Posterior vena cava (tissue), 2 donors: ENCODE data around the gene BDKRB2. TPM values are rescaled to one million over a fixed set of nuclear protein-coding genes. Genes with fewer than 3 reads are reported as not detected.

Experiments
- DNase-seq: peaks from one replicate; pipeline ENCODE4 v3.0.0-alpha.2; 2020; ENCODE audit warnings: low spot score
- intact Hi-C, 2 donors: fragments of 100-400 bp; cut with DNase I; formaldehyde crosslinking; loops; one replicate each; pipeline versions ENCODE4 v1.14.1 to v1.14.2; 2022 to 2023
- total RNA-seq, 2 donors: library from RNA; stranded (reverse); fragmentation: NEBNext Ultra II Directional; extraction: Animal tissue kit (Norgen Biotek cat#: 25700); gene quantifications; one replicate each; pipeline ENCODE4 v1.2.1, GENCODE V29; 2021
- donor health status: DM: yes; HTN: yes; CAD: no.
- donor health status: DM: yes; HTN: yes; CAD: no.

Gene BDKRB2
- total RNA-seq, 2 donors from 2014 or later: 4.6 to 10.3 TPM

DNA sequence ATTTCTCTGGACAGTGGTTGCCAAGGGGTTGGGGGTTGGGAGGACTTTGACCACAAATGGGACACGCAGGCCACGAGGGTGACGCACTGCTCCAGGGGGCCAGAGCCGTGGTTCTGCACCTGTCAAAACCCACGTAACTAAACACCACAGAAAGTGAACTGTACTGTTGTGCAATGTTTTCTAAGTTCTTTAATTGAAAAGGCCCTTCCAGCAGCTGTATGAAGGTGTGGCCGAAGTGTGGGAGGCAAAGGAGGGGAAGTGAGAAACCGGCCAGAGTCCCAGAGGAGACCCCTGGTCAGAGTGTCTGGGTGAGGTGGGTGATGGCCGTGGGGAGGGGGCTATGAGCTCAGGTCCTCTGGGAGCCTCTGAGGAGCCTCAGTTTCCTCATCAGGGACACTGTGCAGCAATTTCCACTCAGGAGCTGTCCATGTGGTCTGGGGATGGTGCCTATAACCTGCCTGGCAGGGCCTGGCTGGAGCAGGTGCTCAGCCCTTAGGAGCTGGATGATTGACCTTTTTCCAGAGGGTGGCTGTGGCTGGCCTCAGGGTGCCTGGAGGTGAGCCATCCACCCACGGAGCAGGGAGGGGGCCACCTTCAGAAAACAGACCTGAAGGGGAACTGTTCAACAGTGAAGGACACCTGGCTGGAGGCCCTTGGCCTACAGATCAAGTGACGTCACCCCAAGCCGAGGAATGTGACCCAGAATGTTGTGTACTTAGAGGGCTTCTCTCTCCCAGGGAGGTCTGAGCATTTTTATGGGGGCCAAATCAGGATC lies 9.8 kb upstream of the BDKRB2 start:
- DNase-seq: no peak
- intact Hi-C loops: no loop called here

DNA sequence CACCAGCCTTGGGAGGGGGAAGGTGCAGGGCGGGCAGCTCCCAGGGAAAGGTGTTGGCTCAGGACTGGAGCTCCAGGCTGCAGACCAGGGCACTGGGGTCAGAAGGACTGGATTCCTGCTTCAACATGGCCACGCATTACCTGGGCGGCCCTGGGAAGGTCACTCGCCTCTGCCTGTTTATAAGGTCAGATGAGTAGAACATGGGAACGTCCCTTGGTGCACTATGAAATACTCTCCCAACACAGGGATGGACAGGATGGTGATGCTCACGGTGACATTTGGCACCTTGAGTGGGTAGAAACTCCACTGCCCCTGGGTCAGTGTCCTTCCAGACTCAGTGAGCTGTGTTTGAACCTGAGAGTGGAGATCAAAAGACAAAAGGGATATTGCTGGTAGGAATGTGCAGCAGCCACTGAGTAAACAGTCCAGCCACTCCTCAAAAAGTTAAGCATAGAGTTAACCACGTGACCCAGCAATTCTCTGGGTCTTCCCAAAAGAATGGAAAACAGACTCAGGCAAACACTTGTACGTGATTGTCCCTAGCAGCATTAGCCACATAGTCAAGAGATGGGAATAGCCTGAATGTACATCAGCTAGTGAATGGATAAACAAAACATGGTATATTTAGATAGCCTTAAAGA lies 9.1 kb upstream of the BDKRB2 start:
- DNase-seq: no peak
- intact Hi-C loops: no loop called here

DNA sequence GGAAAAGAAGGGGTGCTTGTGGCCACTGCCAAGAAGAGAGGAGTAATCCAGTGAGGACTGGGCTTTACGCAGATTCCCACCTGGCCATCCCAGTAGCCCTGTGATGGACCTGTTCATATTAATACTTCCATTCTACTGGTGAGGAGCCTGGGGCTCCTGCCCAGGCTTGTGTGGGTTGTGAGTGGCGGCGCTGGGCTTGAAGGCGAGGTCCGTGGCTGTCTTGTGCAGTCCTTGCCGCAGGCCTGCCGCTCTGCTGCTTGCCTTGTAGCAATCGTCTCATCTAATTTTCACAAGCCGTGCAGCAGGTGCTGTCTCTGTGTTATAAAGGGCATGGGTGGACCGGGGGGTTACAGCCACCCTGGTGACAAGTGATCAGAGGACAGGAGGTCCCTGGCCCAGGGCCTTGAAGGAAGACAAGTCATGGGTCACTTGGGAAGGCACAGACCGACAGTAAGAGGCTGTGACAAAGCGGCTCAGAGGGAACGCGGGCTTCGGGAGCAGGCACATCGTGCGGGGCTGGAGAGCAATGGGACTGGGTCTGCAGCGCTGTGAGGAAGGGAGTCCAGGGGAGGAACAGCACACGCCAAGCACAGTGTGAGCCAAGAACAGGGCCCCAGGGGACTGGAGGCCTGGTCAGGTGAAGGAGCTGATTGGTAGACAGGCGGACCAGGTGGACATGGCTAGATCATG lies 7.3 kb upstream of the BDKRB2 start:
- DNase-seq: no peak
- intact Hi-C loops: no loop called here

DNA sequence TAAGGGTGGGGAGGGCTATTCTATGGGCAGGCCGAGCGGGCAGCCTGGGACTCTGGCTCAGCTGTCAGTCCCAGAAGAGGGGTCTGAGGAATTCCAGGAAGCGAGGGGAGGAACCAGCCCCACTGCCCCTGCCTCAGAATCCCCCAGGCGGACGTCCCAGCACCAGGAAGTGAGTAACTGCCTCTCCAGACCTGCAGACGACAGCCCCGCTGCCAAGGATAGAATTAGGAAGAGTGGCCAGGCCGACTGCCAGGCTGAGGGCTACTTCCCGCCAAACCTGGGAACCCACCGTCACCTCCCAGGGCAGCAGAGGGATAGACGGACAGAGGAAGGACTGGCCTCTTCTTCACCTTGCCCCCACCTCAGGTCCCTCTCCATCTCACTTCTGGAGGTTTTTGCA lies 6.7 kb upstream of the BDKRB2 start:
- no peak for DNase-seq
- intact Hi-C loops: no loop called here

DNA sequence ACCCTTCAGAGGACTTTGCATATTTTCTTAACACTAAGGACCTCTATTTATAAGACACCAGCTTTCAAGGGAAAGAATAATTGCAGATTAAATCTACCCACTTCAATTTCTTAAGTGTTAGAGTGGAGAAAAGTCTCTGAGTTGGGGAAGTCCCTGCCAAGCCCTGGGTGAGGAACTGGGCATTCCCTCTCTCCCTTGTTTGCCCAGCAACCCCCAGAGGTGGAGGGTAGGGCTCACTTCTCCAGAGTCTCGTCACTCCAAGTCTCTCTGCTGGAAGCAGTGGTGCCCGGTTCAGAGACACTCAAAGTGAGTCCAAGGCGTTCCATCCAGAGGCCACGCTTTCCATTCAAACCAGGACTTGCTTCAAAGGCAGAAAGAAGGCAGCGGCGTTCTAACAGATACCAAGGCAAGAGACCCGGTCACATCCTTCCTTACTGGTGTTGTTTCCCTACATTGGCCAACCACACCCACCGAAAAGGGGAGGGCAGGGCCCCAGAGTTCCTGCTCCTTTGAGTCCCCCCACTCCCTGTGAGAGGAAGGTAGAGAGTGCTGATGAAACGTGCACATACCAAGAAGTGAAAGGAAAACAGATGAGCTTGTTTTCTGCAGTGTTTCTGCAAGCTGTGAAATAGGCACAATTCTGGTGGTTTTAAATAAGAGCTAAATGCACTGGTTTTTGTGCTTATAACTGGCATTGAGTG lies 6.1 kb upstream of the BDKRB2 start:
- intact Hi-C loops: no loop called here
- no peak for DNase-seq

DNA sequence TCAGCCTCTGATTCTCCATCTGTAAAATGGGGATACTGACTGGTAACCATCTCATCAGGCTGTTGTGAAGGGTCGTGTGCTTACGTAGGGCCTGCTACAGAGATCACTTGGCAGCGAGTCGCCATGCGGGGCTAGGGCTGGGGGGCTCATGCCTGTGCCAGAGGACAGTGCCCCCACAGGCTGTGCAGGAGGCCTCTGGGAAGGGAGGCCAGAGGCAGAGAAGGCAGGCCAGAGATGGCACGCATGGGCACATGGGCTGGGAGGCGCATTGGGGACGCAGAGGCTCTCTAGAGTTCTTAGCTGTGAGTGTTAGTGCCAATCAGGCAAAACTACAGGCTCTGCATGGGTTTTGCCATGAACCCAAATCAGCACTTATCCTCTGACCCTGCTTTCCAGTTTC lies 3.5 kb upstream of the BDKRB2 start:
- DNase-seq: no peak
- intact Hi-C loops: loop anchor here in 1 of 2 donors (10.0 kb wide), 1 partner anchor 1386 kb away; no protein-coding TSS in a partner anchor

DNA sequence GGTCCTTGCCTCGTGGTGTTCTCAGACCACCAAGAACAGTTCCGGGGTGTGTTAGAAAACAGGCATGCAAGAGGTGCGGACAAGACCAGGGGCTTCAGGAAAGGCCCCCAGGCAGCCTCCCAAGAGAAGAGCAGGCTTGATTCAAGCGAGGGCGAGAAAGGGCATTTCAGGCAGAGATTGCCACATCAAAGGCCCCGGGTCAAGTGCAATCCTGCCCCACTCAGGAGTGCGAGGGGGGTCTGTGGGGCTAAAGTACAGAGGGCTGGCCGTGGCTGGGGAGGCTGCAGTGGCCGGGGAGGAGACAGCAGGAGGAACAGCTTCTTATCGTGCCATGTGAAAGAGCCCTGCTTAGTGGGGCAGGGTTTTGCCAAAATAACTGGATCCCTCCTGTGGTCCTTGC lies 2.7 kb upstream of the BDKRB2 start:
- no peak for DNase-seq
- intact Hi-C loops: loop anchor here in 1 of 2 donors (10.0 kb wide), 1 partner anchor 1387 kb away; no protein-coding TSS in a partner anchor

DNA sequence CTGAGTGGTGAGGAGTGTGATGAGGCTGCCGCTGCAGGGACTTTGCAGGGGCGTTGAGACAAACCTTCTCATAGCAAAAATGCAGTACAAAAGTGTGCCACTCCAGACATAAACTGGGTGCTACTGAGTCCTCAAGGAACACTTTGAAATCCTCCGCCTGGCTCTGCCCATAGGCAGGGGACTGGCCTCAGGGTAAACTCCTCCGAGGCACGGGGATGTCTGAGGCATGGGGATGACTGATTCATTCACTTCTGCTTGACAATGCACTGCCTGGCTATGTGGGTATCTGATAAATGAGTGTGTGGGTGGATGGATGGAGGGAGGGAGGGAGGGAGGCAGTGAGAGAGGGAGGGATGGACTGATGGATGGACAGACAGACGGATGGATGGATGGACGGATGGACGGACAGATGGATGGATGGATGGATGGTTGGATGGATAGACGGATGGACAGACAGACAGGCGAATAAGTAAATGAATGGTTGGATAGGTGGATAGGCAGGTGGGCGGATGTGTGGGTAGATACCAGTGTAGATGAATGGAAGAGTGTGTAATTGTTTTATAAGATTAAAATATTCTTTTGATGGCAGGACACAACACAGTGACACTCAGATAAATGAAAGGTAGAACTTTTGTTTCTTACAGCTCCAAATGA lies 2.1 kb upstream of the BDKRB2 start:
- intact Hi-C loops: loop anchor here in 1 of 2 donors (10.0 kb wide), 1 partner anchor 1388 kb away; no protein-coding TSS in a partner anchor
- DNase-seq: no peak

DNA sequence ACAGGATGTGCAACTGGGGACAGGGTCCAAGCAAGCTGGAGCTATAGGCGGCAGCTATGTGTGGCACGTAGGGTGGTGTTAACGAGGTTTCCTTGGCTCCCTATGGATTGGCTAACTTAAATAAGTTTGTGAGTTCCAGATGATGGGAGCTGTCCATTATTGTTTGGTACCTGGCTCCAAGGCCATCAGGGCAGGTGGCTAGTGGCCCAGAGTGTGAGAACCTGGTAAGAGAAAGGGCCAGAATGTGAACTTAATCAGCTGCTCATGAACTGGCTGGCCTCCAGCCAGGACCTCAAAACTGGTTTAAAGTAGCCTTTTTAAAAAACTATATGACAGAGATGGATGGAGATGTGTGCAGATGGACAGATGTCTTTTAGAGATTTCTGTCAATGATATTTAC lies 1.5 kb upstream of the BDKRB2 start:
- DNase-seq: no peak
- intact Hi-C loops: loop anchor here in 1 of 2 donors (10.0 kb wide), 1 partner anchor 1388 kb away; no protein-coding TSS in a partner anchor

DNA sequence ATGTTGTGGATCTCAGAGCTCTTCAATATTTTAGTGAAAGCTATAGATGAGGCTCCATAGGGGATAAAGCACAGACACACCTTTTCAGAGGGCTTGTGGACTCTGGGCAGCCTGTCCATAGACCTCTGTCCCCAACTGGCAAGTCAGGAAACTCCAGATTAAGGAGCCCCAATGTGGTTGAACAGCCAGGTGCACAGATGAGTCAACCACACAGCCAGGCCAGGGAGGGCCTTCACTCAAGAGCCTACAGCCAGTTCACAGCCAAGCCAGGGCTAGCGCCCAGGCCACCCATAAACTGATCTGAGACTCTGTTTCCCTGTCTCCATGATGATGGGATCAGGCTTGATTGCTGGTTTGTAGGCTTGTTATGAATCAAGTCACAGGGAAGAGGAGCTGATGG lies 1.0 kb upstream of the BDKRB2 start:
- no peak for DNase-seq
- intact Hi-C loops: loop anchor here in 1 of 2 donors (10.0 kb wide), 1 partner anchor 1389 kb away; no protein-coding TSS in a partner anchor

DNA sequence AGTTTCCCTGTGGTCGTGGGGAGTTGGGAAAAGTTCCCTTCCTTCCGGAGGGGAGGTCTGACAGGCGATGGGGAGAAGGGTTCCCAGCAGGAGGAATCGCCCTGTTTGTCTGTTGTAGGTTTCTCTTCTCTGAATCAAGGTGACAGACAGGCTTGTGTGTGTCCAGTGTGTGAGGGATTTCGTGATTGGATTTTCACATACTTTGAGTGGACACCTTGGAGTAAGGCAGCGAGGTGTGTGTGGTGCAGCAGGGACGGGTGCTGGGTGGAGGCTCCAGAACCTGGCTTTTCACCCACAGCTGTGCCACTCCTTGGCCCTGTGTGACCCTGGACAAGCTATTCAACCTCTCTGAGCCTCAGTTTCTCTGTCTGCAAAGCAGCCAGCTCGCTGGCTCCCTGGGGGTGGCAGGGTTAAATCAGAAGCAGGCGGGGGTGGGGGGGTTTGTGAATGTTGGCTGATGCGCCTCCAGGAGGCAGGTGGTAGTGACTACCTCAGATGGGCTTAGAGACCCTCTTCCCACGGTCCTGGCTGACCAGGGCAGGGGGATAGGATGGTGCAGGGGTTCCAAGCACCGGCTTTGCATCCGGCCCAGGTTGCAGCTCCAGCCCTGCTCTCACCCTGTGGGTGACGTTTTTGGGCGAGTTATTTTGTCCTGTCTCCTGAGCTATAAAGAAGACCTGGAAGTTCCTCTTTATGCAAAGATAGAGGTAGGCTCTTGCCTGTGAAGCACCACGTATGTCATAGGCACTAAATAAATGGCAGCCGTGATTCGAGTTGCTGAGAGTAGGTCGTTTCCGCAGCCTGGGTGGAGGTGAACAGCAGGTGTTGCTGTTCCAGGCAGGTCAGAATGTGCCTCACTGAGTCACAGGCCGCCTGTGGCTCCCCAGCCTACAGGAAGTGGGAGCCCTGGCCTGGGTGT lies 679 bp downstream of the BDKRB2 start:
- intact Hi-C loops: loop anchor here in 1 of 2 donors (10.0 kb wide), 1 partner anchor 1391 kb away; no protein-coding TSS in a partner anchor
- no peak for DNase-seq

DNA sequence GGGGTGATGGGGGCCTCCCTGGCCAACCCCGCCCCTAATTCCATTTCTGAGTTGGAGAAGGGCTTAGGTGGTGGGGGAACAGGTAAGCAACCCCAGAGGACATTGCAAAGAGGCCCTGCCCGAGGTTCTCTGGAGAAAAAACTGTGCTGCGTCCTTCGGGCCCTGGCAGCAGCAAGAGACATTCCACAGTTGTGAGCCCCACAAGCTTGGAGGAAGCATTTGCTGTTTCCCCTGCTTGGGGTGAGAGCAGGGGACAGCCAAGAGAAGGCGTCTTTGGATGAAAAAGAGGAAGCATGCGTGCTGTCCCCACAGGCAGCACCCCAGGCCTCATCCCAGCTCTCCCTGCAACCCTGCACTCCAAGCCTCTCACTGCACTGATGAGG lies 1.3 kb downstream of the BDKRB2 start:
- intact Hi-C loops: loop anchor here in 1 of 2 donors (10.0 kb wide), 1 partner anchor 1391 kb away; no protein-coding TSS in a partner anchor
- no peak for DNase-seq

DNA sequence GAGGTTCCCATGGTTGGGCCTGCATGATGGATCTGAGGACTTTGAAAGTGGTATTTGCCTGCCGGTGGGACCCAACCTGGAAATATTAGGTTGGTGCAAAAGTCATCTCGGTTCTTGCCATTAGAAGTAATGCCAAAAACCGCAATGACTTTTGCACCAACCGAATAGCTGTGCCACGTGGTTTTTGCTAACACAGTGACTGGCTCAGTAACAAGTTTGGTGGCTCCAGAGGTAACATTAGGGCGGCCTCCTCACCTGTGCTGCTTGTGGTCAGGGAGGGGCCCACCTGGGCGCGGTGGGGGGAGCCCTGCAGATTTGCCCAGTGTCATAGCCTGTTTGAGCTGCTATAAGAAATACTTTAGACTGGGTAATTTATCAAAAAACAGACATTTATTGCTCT lies 1.8 kb downstream of the BDKRB2 start:
- no peak for DNase-seq
- intact Hi-C loops: loop anchor here in 1 of 2 donors (10.0 kb wide), 1 partner anchor 1392 kb away; no protein-coding TSS in a partner anchor

DNA sequence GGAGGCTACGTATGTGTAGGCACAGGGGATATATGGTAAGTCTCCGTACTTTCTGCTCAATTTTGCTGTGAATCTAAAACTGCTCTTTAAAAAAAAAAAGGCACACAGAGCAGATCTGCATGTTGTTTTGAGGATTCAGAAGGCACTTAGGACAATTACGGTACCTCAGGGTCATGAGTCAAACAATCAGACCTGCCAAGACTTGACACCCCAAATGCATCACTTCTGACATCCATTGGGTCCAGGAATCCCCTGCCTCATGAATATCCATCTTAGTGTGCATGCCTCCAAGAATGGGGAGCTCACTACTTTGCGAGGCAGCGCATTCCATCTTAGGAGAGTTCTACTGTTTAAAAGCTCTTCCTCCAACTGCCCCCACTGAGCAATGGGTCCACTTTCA lies 3.0 kb downstream of the BDKRB2 start:
- intact Hi-C loops: loop anchor here in 1 of 2 donors (10.0 kb wide), 1 partner anchor 1393 kb away; no protein-coding TSS in a partner anchor
- no peak for DNase-seq

DNA sequence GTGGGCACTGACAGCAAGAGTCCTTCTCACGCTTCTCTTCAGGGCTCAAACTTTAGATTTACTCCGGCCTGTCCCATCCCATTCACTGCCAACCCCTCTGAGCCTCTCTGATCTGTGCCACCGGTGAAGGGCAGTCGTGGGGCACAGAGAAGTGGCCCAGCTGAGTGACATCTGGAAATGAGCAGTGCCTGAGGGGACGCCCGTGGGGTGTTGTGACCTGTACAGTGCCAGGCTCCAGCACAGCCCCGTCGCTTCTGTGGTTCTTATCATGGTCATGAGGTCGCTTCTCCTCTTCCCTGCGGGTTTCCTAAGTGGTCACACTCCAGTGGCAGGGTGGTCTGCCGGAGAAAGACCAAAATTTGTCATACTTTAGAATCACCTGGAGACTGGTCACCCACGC lies 4.1 kb downstream of the BDKRB2 start:
- no peak for DNase-seq
- intact Hi-C loops: loop anchor here in 1 of 2 donors (10.0 kb wide), 1 partner anchor 1394 kb away; no protein-coding TSS in a partner anchor

DNA sequence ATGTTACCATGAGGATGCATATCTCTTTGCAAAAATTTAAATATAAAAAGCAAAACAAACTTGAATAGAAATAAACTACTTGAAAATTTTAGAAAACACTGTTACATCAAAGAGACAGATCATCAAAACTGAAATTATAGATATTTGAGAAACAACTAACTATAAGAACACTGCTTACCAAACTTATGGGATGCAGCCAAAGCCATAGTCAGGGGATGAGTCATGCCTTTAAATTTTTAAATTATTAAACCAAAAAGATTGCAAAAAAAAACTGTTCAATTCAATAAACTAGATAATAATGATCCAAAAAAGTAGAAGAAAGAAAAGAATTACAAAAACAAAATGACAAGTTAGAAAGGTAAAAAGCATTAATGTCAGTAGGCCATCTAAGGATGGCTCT lies 7.5 kb downstream of the BDKRB2 start:
- intact Hi-C loops: no loop called here
- DNase-seq: no peak

DNA sequence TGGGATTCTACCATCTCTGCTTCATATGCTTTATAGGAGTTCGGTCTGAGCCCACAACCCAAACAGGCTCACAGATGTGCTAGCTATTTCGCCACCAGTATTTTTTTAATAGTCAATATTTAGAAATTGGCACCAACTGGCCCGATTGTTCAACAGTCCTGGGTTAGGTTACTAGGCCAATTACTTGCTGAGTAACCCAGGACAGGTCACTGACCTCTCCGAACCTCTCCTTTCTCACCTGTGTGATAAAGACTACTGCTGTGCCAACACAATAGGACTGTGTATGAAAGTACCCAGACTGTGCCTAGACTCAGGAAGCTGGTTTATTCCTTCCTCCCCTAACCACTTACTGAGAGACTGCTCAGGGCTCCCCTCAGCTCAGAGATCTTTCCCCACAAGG lies 8.3 kb downstream of the BDKRB2 start:
- no peak for DNase-seq
- intact Hi-C loops: no loop called here
